Non-pigmented ciliary epithelial cell (primary cell): ENCODE data around the gene PCED1B.
"Not testable (repeated sequence)": the region's sequence is repeated elsewhere in the genome, so short reads cannot be mapped to it uniquely, and the experiment has no call there.

Source experiments
- DNase-seq: peaks from one replicate; pipeline ENCODE4 v3.0.0-alpha.2; 2010; ENCODE audit warnings: low read depth

The PCED1B gene, protein sequence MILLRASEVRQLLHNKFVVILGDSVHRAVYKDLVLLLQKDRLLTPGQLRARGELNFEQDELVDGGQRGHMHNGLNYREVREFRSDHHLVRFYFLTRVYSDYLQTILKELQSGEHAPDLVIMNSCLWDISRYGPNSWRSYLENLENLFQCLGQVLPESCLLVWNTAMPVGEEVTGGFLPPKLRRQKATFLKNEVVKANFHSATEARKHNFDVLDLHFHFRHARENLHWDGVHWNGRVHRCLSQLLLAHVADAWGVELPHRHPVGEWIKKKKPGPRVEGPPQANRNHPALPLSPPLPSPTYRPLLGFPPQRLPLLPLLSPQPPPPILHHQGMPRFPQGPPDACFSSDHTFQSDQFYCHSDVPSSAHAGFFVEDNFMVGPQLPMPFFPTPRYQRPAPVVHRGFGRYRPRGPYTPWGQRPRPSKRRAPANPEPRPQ

DNA sequence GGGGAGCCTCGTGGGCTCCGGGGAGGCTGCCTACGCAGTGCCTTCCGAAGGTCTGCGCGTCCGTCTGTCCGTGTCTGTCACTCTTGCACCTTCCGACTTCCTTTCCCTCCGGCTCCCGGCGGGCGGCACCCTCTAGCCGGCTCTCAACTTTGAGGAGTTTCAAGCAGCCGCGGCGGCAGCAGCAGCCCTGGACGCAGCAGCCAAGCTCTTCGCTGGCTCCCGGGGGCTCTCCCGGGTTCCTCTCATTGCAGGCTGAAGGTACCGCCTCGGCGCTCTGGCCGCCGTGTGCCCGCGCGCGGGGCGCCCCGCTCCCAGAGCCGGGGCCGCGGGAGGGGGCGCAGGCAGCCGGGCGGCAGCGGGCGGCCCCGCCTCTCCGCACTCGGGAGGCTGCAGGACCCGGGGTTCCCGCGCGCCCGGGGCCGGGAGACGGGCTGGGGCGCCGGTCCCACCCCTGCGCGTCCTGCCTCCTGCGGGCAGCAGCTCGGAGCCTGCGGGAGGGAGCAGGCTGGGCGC, at the start of gene PCED1B, which contains the start of gene AMIGO2:
Gene PCED1B (plus strand): TSS at position 154 of the 513 bp plus-strand sequence. CDS start 155,443 bp downstream, outside the sequence.
Gene AMIGO2 (minus strand): TSS at position 492 of the 513 bp plus-strand sequence. CDS start 957 bp downstream, outside the sequence.
- DNase-seq, result no peak

DNA sequence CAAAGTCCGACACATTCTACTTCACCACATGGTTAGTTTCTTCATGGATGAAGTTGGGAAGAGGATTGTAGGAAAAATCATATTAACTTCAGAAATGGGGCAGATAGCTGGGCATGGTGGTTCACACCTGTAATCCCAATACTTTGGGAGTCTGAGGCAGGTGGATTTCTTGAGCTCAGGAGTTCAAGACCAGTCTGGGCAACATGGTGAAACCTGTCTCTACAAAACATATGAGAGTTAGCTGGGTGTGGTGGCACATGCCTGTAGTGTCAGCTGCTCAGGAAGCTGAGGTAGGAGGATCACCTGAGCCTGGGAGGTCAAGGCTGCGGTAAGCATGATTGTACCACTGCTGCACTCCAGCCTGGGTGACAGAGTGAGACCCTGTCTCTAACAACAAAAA, 49.5 kb upstream of the PCED1B start:
- no peak for DNase-seq

- DNase-seq, result no peak
Observed at GRCh38 chr12:47032644-47033043, 46.8 kb upstream of the PCED1B start.

GRCh38 chr12:47033081-47033480, 46.3 kb upstream of the PCED1B start:
- no peak for DNase-seq

- no peak for DNase-seq
Observed at GRCh38 chr12:47033789-47034555, 45.4 kb upstream of the PCED1B start.

- no peak for DNase-seq
Observed at GRCh38 chr12:47034661-47035060, 44.8 kb upstream of the PCED1B start.

- DNase-seq, result no peak
Observed at GRCh38 chr12:47035484-47035883, 43.9 kb upstream of the PCED1B start.

GRCh38 chr12:47038270-47038748, 41.1 kb upstream of the PCED1B start:
- DNase-seq, result no peak

- no peak for DNase-seq
Observed at GRCh38 chr12:47039079-47039478, 40.3 kb upstream of the PCED1B start.

DNA sequence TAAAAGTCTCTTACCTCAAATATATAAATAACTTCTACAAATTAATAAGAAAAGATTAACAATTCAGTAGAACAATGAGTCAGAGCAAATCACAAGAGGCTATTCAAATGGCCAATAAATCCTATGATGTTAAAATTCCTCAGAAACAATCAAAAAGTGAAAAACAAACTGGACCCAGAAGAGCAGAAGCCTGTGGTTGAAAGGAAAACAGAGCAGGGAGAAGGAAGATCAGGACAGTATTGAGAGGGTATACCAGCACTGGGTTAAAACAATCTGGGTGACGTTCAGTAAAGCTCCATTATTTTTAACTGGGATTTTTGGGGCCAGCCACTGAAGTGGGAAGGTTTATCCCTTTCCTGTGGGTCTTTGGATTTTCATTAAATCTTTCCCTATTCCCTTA, 39.7 kb upstream of the PCED1B start:
- no peak for DNase-seq

GRCh38 chr12:47041327-47041726, 38.1 kb upstream of the PCED1B start:
- no peak for DNase-seq

DNA sequence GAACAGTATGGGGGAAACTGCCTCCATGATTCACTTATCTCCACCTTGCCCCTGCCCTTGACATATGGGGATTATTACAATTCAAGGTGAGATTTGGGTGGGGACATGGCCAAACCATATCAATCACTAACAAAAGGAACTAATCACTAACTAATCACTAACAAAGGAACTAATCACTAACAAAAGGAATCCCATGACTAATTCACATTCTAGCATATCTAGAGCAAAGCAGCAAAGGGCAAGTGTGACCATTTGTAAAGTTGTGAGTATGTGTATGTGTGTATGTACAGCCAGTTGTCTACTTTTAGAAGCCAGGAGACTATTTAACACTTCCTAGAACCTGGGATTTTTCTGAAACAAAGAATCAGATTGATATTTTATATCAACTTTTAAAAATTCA, 30.9 kb upstream of the PCED1B start:
- DNase-seq, result no peak

DNA sequence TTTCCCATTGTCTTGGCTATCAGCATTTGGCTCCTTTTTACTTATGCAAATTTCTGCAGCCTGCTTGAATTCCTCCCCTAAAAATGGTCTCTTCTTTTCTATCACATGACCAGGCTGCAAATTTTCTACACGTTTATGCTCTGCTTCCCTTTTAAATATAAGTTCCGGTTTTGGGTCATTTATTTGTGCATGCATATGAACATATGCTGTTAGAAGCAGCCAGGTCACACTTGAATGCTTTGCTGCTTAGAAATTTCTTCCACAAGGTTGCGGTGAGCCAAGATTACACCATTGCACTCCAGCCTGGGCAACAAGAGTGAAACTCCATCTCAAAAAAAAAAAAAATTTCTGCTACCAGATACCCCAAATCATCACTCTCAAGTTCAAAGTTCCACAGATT, 28.1 kb upstream of the PCED1B start:
- not testable (repeated sequence) for DNase-seq

DNA sequence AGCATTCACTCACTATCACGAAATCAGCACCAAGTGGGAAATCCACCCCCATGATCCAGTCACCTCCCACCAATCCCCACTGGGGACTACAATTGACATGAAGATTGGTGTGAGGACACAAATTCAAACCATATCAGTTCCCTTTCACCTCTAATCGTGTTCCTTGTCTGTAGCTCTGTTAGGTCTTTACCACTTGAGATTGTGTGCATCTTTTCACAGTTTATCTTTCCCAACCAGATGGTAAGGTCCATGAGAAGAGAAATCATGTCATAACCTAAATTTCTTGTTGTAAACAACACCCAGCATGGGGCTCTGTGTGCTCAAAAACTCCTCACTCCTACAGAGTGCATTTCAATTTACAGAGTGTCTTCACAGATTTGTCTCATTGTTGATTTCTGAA, 27.1 kb upstream of the PCED1B start:
- no peak for DNase-seq

GRCh38 chr12:47053961-47054360, 25.5 kb upstream of the PCED1B start:
- no peak for DNase-seq

GRCh38 chr12:47054659-47055058, 24.8 kb upstream of the PCED1B start:
- DNase-seq, result no peak

DNA sequence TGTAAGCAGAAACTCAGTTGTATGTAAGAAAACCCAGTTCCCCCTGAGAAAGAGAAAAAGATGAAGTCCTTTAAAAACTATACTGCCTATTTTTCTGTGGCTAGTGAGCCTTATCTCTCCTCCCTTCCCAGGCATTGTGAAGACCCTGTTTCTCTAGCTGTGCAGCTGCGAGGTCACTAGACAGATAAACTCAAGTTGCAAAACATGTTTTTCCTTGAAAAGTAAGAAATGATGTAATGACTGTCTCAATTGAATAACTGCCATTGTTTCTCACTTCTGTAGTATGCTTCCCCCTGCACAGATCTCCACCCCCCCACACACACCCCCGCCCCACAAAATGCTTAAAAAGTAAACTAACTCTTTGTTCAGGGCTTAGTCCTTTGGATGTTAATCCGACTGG, 23.6 kb upstream of the PCED1B start:
- not testable (repeated sequence) for DNase-seq

- DNase-seq, result not testable (repeated sequence)
Observed at GRCh38 chr12:47056944-47057343, 22.5 kb upstream of the PCED1B start.

- DNase-seq, result not testable (repeated sequence)
Observed at GRCh38 chr12:47058640-47059039, 20.8 kb upstream of the PCED1B start.

DNA sequence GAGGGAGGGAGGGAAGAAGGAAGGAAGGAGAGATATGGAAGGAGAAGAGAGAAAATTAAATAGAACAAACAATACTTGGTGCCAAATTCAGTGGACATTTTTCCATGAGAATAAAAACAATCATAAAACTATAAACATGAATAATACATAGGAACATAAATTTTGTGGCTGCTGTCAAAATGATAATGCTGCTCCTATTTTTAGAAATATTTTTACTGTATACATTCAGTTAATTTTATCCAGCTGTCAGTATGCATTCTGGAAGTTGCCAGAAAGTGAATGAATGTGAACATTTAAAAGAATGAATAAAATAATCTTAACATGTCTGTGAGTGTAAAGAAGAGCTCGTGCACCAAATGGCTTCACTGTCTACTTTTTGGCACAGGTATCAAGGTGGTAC, 13.9 kb upstream of the PCED1B start:
- DNase-seq, result no peak

- DNase-seq, result no peak
Observed at GRCh38 chr12:47066278-47067025, 13.0 kb upstream of the PCED1B start.

- no peak for DNase-seq
Observed at GRCh38 chr12:47067176-47067575, 12.2 kb upstream of the PCED1B start.
